ENCODE results near the gene CALM3.
A peak's percentile ranks its signal among the peaks of the same experiment; 100 is the strongest.
"Not testable (repeated sequence)": the region's sequence is repeated elsewhere in the genome, so short reads cannot be mapped to it uniquely, and the experiment has no call there.

CALM3 gene

GRCh38 chr19:46615966-46616365 is 14.8 kb downstream of the CALM3 start:
- TF ChIP-seq POLR2A (IDR thresholded peaks at IDR 0.05; ENCODE audit: low read depth, low read length): no peak
- DNase-seq (ENCODE audit: insufficient read length, low spot score): no peak
- no peak for FAIRE-seq

DNA sequence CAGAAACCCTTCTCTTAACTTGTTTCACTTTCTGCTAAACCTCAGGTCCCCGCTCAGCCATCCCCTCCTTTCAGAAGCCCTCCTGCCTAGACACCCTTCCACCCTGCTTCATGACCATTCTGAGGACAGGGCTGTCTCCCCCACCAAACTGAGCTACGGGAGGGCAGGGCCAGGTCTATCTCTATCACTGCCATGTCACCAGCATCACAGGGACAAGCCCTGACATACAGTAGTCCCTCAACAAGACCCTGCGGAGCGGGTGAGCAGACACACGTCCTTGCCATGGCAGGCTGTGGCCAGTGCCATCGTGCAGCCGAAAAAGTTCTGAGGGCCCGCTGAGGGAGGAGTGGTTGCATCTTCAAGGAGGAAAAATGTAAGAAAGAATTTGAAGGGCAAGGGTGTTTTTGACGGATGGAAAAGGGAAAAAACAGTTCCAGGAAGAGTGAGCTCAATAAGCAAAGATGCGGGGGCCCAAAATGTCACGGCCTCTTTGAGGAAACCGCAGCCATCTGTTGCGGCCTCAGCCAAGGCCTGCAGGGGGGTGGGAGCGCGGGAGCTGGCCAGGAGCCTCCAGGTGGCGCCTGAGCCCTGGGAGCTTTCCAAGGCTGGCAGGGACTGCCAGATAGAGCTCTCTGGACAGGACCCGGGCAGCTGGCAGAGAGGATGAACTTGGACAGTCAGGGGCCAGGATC is 15.6 kb downstream of the CALM3 start:
- no peak for TF ChIP-seq POLR2A (IDR thresholded peaks at IDR 0.05; ENCODE audit: low read depth, low read length)
- FAIRE-seq (no peak), DNase-seq (ENCODE audit: insufficient read length, low spot score) (no peak)

- FAIRE-seq (no peak), DNase-seq (ENCODE audit: insufficient read length, low spot score) (no peak)
- no peak for TF ChIP-seq POLR2A (IDR thresholded peaks at IDR 0.05; ENCODE audit: low read depth, low read length)
Observed at GRCh38 chr19:46617601-46618000, 16.5 kb downstream of the CALM3 start.

- no peak for DNase-seq (ENCODE audit: insufficient read length, low spot score)
- no peak for FAIRE-seq
- no peak for TF ChIP-seq POLR2A (IDR thresholded peaks at IDR 0.05; ENCODE audit: low read depth, low read length)
Observed at GRCh38 chr19:46618670-46619231, 17.6 kb downstream of the CALM3 start.

DNA sequence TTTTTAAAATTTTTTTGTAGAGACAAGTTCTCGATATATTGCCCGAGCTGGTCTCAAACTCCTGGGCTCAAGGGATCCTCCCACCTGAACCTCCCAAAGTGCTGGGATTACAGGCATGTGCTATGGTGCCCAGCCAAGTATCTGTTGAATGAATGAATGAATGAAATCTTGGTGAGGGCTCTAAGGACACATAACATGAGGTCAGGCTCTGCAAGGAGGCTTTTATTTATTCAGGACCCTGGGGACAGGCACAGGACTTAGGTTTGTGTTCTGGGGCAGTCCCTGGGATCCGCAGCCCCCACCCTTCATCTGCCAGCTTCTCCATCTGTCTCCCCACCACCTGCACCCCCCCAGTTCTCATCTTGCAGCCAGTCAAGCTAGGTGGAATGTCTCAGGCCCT is 19.1 kb downstream of the CALM3 start:
- no peak for DNase-seq (ENCODE audit: insufficient read length, low spot score)
- no peak for FAIRE-seq
- TF ChIP-seq POLR2A (IDR thresholded peaks at IDR 0.05; ENCODE audit: low read depth, low read length): no peak

DNA sequence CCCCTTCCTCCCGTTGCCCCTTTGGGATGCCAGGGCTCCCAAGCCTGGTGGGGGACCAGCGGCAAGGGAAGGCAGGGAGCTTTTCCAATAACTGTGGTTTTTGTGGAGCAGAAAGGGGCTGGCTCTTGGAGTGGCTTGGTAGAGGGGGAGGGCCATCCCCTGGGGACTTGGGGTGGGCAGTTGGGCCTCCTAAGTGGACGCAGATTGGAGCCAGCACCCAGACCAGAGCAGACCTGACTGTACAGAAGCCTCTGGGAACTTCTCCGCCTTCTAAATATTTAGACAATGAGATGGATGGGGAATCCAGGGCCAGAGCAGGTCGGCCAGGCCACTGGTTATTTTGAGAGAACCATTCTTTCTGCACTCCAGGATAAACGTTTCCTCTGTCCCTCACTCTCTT is 19.6 kb downstream of the CALM3 start:
- no peak for FAIRE-seq
- TF ChIP-seq POLR2A (IDR thresholded peaks at IDR 0.05; ENCODE audit: low read depth, low read length): no peak

DNA sequence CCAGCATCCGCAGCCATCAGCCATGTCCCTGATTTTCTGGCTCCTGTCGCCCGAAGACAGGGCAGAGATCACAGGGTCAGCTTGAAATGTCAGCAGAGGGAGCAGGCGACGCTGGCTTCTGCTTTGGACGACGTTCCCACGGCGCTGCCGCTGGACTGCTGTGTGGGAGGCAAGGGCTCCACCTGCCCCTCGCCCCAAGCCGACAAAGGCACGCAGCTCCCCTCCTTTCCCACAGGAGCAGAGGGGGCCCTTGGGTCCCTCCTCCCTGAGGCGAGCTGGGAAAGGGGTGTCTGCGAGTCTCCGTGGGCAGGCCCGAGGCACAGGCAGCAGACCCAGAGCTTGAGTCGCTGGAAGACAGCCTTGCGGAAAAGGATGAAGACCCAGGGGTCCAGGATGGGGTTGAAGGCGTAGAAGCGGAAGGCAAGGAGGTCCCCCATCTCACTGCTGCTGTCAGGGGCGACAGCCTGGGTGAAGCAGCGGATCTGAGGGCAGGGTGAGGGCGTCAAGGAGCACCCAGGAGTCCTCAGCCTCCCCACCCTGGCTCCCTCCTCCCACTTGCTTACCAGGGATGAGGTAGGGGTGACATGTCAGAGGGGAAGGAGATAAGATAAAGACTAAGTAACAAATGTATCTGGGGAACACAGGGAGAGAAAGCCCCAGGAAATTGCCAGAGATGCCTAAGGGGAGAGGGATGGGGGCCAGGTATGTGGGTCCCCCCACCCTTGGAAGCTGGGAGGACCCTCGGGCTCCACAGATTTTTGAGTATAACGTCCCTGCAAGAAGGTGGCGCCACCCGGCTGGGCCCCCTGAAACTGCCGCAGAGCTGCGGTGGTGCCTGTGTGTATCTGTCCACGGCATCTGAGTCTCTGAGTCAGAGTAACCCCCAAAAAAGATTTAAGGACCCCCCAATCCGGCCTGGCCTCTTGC is 20.3 kb downstream of the CALM3 start:
- no peak for DNase-seq (ENCODE audit: insufficient read length, low spot score)
- TF ChIP-seq POLR2A (IDR thresholded peaks at IDR 0.05; ENCODE audit: low read depth, low read length): no peak
- no peak for FAIRE-seq

More for the DNA sequence above, 19.6 kb downstream of the CALM3 start:
- DNase-seq (ENCODE audit: insufficient read length, low spot score): no peak

DNA sequence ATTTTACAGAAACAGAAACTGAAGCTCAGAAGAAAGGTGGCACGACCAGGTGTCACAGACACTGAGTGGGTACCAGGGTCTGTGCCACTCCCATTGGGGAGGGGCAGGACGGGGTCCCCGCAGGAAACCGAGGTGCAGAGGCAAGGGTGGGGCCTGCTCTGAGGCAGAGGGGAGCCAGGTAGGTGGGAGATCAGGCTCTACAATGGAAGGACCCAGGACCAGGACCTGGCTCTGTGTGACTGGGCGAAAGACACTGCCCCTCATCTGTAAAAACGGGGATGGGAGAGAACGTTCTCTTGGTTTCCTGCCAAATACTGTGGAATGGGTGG is 21.0 kb downstream of the CALM3 start:
- FAIRE-seq (no peak), DNase-seq (ENCODE audit: insufficient read length, low spot score) (no peak)
- no peak for TF ChIP-seq POLR2A (IDR thresholded peaks at IDR 0.05; ENCODE audit: low read depth, low read length)

DNA sequence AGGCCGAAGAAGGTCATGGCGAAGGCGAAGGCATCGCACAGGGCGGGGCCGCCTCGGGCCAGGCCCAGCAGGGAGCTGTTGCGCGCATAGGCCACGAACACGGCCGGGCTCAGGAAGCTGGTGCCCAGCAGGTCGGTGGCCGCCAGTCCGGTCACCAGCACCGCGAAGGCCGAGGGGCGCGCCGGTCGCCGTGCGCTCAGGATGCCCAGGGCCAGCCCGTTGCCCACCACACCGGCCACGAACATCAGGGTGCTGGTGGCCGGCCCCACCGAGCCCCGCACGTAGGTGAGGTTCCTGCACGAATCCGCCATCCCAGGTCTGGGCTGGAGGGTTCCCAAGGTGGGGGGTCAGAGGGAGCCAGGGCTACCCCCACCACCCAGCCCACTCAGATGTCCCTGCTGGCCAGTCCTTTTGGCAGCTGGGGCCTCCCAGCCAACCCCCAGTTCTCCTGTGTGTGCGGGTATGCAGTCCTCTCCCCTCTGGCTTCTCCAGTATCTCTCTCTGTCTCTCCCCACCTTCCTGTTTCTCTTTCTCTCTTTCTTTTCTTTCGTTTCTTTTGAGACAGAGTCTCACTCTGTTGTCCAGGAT is 22.9 kb downstream of the CALM3 start:
- TF ChIP-seq POLR2A (IDR thresholded peaks at IDR 0.05; ENCODE audit: low read depth, low read length): no peak
- FAIRE-seq (no peak), DNase-seq (ENCODE audit: insufficient read length, low spot score) (no peak)

- no peak for FAIRE-seq
- TF ChIP-seq POLR2A (IDR thresholded peaks at IDR 0.05; ENCODE audit: low read depth, low read length): 0 out of 2 replicates have a peak, but pooled peaks have one; percentile 2
- no peak for DNase-seq (ENCODE audit: insufficient read length, low spot score)
Observed at GRCh38 chr19:46624958-46625661, 24.0 kb downstream of the CALM3 start, which contains the start of gene PTGIR. Gene PTGIR, minus strand, starts transcription at chr19:46625089. Its CDS starts 864 bp downstream, at chr19:46624225.

- FAIRE-seq (no peak), DNase-seq (ENCODE audit: insufficient read length, low spot score) (no peak)
- no peak for TF ChIP-seq POLR2A (IDR thresholded peaks at IDR 0.05; ENCODE audit: low read depth, low read length)
Observed at GRCh38 chr19:46625731-46626130, 24.6 kb downstream of the CALM3 start.

DNA sequence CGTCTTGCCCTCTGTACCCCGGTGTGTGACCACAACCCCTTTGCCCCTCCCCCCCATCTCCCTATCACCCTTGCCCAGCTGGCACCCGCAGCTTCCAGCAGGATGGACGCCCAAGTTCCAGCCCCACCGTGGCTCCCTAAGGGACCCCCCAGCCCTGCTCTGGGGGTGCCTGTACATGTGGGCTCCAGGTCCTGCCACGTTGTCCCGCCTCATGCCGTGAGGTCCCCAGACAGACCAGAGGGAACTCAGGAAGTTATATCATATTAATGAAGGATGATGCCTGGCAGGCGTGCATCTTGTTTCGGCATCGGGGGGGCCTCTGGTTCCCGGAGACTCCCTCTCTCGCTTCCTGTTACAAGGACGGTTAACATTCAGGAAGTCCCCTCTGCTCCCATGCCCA is 25.3 kb downstream of the CALM3 start:
- no peak for TF ChIP-seq POLR2A (IDR thresholded peaks at IDR 0.05; ENCODE audit: low read depth, low read length)
- FAIRE-seq: no peak
- DNase-seq (ENCODE audit: insufficient read length, low spot score): no peak

DNA sequence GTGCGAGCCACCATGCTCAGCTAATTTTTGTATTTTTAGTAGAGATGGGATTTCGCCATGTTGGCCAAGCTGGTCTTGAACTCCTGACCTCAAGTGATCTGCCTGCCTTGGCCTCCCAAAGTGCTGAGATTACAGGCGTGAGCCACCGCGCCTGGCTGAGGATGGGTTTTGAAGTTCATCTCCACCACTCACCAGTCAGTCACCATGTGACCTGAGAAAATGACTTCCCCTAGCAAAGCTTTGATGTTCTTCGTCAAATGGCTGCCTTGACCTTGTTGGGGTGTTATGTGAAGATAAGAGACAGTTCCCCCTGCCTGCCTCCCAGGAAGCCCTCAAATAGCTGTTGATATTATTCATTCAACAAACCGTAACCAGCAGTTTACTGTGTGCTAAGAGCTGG is 27.8 kb downstream of the CALM3 start:
- DNase-seq (ENCODE audit: insufficient read length, low spot score); FAIRE-seq: not testable (repeated sequence)
